Activated T-cell treated with anti-CD3 and anti-CD28 coated beads, Interleukin-2, amount 50 U/mL, for 48 hours (primary cell): ENCODE data around the gene THSD4.
"Not testable (repeated sequence)": the region's sequence is repeated elsewhere in the genome, so short reads cannot be mapped to it uniquely, and the experiment has no call there.

Experiments
- DNase-seq, 2 experiments: peaks; one replicate each; pipeline ENCODE4 v3.0.0-alpha.2; 2020

Gene THSD4

DNA sequence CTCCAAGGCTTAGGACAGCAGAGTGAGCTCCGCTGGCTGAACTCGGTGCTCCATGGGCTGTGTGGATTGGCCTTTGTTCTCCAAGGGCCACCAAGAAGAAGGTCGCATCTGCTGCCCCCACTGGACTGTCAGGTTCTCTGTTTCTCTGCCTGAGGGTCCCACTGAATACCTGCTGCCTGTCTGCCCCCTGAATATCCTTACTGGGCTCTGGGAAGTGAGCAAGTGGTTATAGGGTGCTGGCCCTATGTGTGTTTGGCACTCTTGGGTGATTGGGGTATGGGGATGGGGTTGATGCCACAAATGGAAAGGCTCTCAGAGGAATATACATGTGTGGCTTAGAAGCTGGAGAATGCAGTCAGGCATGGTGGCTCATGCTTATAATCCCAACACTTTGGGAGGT lies 82.3 kb downstream of the THSD4 start:
- DNase-seq: no peak

DNA sequence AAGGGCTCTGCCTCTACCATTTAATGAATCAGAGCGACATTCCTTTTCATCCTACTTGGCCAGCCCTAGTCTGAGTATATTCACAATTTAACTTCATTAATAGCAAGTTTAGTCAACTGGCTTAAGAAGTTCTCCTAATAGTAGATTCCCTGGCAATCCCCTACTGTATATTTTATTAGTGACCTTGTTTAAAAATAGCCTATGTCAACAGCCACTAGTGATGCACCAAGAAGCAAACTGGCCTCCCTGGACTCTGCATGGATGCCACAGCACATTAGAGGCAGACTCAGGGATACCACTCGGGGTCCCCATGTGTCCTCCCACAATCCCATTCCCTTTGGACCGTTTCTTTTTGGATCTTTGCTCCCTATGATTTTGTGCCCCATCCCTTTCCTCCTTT lies 83.6 kb downstream of the THSD4 start:
- DNase-seq: no peak

DNA sequence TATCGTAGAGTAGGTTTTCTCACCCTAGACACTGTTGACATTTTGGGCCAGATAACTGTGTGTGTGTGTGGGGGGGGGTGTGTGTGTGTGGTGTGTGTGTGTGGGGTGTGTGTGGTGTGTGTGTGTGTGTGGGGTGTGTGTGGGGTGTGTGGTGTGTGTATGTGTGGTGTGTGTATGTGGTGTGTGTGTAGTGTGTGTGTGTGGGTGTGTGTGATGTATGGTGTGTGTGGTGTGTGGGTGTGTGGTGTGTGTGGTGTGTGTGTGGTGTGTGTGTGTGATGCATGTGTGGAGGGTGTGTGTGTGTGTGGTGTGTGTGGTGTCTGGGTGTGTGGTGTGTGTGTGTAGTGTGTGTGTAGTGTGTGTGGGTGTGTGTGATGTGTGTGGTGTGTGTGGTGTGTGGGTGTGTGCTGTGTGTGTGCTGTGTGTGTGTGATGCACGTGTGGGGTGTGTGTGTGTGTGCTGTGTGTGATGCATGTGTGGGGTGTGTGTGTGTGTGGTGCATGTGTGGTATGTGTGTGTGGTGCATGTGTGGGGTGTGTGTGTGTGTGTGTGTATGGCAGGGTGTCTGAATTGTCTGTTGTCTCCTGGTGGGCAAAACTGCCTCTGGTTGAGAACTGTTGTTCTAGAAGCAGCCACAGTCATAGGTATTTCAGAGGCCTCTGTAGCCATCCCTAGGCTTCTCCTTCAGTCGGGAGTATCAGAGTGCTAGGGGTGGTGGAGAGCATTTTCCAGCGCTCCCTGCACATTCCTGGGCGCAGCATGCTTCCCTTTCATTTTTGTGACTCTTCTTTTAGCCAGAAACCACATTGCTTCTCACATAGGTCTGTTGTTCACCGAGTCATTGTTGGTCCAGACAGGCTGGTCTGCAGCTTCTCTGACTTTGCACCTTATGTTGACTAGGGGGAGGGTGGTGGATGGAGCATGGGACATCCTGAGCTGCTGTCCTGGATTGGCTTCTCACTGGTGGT lies 84.4 kb downstream of the THSD4 start:
- DNase-seq: no peak

DNA sequence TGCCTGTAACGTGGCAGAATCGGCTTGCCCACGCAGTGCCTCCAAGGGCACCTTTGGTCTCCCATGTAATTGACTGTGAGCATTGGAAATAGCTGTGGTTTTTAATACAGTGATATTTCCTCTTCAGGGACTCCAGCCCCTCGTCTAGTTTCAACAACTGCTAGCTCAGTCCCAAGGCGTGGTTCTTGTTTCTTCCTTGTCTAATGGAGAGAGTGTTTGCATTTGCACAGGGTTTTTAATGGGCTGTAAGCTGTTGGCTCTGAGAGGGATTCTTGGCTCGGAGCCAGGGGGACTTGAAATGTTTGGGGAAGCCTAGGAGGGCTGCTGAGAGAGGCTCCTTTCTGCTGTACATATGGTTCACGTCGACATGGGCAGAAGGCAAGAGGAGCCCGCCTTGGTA lies 86.2 kb downstream of the THSD4 start:
- no peak for DNase-seq

DNA sequence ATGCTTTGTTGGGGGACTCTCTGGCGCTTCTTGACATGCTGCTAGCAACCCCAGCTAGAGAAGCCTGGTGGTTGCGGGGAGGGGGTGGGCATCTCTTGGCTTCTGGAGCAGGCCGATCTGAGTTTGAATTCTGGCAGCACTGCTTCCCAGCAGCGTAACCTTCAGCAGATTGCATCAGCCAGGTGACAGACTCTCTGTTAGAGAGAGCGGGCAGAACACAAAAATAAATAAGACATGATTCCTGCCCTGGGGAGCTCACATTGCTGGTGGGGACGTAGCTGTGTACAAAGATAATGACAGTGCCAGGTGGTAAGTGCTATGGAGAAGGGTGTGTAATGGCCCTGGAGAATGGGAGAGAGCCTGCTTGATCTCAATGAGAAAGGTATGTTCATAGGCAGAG lies 87.4 kb downstream of the THSD4 start:
- DNase-seq: no peak

DNA sequence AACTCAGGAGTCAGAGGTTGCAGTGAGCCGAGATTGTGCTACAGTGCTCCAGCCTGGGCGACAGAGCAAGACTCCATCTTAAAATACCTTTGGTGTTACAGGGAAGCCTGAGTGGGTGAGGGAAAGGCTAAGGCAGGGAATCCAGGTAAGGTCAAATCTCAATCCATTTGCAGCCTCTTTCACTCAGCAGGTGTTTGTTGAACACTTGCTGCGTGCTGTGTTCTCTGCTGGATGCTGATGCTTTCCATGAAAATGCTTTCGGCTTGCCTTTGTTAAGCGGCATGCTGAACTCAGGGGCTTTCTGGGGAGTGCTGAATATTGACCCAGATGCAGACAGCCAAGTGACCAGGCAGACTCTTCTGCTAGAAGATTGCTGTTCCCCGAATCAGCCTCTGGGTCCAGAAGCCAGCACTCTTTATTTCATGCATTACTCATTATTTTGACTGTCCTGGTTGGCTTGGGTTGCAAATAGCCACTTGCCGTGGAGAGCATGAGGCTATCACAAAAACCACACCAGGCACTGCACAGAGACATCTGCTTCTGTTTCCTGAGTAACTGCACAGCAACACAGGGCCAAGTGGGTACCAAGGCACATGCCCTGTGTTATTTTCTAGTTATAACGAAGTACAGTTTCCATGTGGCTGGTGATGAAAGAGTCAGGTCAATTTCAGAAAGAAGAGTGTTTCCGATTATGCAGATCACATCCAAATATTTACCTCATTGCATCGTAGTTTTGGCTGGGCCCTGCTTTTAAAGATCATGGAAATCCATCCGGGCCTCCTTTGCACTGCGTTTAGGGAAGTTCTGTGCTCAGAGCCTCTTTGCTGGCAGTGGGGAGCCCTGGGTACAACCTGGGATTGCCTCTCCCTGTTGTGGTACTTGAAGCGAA lies 88.6 kb downstream of the THSD4 start:
- DNase-seq: no peak

DNA sequence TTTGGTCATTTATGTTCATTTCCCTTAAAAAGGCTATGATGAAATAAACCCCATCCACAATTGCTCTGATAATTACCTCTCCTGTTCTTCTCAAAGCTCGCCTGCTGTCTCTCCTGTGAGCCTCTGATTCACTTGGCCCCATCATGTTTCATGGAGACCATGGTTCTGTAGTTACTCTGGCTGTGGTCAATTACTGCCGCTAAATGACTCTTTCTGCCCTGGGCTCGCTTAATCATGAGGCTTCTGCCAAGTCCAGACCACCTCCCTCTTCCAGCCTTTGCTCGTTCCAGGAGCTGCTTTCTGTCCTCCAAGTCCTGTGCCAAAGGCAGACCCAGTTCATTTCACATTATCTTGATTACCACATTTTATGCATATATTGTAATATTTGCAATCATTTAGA lies 91.9 kb downstream of the THSD4 start:
- DNase-seq: no peak

DNA sequence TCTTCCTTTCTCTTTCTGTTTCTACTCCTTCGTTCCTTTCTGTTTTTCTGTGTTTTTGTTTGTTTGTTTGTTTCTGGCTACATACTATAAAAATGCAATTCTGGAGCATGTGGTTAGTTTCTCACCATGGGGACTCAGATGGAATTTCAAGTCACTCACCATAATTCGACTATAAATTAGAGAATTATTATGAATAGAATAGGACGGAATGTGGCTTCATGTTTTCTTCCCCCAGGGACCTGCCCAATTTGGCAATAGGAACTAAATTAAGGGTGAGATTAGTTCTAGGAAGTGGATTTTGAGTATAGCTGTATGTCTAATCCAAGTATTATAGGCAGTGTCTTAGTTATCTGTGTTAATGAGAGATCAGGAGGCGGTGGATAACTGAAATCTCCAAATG lies 96.9 kb downstream of the THSD4 start:
- no peak for DNase-seq

DNA sequence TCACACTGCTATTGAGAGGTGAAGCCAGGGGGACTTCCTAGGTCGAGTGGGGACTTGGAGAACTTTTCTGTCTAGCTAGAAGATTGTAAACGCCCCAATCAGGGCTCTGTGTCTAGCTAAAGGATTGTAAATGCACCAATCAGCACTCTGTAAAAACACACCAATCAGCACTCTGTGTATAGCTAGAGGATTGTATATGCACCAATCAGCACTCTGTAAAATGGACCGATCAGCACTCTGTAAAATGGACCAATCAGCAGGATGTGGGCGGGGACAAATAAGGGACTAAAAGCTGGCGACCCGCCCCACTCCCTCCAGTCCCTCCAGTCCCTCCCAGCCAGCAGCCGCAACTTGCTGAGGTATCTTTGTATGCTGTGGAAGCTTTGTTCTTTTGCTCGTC lies 98.7 kb downstream of the THSD4 start:
- not testable (repeated sequence) for DNase-seq

DNA sequence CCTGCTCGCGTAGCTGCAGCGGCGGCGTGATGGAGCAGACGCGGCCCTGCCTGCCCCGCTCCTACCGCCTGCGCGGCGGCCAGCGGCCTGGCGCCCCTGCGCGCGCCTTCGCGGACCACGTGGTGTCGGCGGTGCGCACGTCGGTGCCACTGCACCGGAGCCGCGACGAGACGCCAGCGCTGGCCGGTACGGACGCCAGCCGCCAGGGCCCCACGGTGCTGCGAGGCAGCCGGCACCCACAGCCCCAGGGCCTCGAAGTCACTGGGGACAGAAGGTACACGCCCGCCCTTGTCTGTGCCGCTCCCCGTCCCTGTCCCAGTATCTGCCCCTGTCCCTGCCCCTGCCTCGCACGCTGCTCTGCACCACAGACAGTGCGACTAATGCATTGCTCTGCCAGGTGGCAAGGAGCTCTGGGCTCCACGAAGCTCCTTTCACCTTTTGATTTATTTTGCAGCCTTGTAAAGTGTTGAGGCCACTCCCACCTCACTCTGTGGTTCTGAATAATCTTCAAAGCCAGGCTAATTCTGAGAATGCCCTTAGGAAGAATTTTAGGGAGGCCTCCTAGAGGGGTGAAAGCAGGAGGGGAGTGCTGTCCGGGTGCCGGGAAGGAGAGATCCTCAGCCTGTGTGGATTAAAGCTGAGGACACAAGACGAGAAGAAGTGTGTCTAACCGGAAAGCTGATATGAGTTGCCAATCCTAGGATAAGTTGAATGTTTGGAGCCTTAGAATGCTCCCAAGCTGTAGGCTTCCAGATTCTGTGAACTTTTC lies 100.0 kb downstream of the THSD4 start:
- DNase-seq: no peak

DNA sequence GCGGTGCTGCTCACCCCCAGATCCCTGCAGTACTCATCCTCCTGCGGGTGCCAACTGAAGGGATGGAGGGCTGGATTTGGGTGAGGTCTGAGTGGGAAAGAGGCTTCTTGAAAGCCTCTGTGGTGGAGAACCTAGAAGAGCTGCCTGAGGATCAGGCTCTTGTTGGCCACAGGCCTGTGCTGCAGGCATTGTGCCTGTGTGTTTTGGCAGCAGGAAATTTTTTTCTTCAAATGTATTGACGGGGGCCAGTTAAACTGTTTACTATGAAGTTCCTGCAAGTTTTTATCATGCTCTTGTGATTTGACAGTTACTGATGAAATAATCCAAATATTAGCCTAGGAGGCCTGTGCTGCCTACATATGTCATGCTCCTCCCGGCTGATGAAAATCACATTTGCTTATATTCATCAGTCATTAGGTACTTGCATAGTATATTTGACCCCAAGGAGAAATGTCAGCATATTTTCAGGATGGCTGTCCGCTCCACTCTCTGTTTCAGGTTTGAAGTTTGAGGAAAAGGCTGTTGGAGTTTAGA lies 103.1 kb downstream of the THSD4 start:
- no peak for DNase-seq

DNA sequence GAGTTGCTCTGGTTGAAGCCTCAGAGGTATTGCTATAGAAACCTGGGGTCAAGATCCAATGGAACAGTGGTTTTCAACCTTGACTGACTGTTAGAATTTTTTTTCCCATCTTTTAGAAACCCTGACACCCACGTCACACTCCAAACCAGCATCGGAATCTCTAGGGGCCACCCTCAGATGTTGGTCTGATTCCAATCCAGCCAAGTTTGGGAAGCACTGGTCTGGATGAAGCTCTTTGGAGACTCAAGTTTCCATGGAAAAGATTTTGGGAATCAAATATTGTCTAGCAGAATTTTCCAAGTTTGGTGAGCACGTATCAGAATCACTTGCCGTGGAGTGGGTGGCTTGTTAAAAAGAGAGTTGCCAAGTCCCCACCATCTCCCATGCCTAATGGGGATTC lies 103.8 kb downstream of the THSD4 start:
- DNase-seq: no peak

DNA sequence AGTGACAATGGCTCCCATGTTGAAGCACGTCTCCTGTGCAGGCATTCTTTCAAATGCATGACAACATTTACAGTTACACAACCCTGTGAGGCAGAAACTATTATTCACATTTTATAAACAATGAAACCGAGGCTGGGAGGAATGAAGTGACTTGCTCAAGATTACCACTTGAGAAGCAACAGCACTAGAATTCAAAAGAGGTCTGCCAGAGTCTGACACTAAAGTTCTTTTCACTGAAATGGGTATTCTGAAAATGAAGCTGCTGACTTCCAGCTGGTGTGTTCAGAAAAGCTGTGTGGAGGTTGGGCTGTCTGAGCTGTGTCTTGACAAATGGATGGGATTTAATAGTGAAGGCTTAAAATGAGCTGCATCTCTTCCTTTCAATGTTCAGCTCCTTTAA lies 104.4 kb downstream of the THSD4 start:
- no peak for DNase-seq

DNA sequence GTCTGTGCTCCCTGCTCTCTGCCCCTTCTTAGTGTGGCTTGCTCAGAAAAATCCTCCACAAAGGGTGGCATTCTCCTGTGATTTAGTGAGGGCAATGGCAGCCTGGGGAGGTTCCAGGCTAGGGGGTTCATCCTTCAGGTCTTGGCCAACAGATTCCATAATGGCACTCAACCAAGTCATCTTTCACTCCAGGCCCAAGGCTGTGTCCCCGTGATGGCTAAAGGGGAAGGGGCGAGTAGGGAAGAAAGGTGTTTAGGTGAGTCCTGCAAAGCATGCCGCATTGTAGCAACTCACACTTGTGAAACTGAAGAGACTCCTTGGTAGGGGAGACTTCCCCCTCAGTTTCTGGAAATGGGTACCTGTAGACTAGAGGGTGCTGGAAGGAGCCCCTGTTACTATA lies 105.6 kb downstream of the THSD4 start:
- no peak for DNase-seq

DNA sequence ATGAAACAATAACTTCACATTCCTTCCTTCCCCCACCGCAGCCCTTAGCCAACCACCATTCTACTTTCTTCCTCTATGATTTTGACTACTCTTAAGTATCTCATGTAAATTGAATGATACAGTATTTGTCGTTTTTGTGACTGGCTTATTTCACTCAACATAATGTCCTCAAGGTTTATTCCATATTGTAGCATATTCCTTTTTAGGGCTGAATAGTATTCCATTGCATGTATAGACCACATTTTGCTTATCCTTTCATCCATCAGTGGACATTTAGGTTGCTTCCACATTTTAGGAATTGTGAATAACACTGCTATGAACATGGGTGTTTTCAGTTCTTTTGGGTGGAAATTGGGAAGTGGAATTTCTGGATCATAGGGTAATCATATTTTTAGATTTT lies 106.1 kb downstream of the THSD4 start:
- DNase-seq: no peak

DNA sequence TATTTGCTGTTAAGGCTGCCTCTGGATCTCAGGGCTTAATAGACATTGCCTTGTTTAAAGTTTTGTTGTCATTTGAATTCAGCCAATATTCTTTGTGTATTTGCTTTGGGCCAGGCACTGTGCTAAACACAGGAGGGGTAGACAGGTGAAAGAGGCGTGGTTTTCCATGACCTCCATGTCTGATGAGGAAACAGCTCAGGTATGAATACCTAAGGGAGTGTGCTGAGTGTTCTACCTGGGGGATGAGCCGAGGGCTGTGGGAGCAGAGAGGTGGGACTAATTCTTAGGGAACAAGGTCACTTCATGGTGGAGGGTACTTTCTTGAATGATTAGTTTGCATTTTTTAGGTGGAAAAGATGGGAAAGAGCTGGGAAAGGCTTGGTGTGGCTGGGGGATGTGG lies 108.2 kb downstream of the THSD4 start:
- no peak for DNase-seq

DNA sequence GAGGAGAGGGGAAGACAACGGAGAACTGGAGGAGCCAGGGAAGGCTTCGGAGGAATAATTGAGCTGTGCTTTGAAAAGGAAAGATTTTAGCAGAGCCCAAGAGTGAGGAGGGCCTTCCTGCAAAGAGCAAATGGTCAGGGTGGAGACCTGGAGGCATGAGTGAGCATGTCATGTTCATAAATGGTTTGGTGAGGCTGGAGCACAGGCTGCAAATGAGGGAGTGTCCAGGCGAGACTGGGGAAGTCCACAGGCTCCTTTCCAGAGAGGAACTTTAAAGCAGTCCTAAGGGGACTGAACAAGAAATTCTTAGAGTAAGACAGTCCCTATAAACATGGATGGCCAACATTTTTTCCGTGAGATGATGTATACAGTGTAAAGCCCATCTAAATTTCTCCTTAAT lies 108.8 kb downstream of the THSD4 start:
- DNase-seq: no peak

DNA sequence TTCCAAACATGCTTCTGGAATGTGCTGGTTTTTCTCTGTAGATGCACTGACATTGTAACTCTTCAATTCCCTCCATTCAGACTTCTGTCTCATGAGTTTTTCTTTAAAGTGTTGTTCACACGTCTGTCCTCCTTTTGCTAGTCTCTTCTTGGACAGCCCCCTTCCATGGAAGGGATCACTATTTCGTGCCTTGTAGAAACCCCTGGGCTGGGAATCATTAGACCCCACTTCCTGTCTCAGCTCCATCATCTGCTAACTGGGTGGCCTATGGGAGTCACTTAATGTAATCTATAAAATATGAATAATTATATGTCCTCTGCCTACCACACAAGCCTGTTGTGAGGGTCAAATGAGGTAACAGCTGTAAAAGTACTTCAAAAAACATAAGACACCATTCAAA lies 110.6 kb downstream of the THSD4 start:
- no peak for DNase-seq

DNA sequence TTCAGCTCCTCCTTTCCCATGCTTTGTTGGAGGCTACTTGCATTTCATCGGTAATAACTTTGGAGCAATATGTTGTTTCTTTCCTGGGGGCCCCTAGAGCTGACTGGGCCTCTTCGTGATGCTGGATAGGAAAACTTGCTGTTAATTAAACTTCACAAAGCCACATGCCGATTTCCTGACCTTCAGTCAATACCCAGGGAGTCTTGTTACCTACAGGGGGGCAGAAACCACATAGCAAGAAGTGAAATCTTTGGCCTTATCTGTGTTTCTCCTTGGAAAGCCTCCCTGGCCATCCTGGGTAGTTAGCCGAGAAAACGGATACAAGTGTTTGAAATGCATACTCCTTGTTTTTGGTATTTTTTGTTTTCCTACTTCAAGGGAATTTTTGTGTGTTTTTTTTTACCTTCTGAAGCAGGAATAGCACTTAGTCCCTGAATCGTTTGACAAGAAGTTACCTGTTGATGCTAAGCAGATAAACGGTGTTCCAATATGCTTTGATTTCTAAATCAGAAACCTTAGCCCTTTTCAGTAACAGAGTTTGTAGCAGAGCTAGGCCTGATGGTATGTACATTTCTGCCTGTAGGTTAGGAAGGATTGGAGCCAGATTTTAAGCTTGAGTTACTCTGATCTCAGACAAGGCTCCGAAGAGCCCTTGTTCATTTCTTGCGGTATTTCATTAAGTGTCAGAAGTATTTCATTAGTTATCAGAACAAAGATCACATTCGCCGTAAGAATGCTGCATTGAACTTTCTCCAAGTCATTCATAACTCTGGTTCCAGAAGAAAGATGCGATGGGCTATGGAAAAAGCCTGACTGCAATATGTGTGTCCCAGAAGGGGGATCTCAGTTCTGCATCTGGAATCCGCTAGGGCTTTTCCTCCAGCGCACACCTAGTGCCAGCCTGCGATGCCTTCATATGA lies 111.5 kb downstream of the THSD4 start:
- no peak for DNase-seq

DNA sequence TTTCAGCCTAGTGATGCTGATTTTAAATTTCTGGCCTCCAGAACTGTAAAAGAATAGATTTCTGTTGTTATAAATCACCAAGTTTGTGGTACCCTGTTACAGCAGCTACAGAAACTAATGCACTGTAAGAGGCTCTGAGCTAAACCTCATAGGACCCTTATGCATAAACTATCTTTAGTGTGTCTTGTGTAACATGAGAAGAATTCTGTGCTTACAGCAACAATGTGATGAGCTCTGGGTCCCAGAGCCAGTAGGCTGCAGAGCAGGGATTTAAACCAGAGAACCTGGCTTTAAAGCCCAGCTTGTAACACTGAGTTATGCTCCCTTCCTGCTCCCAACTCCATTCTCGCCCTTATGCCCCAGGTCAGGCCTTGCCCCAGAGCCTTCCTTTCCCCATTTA lies 113.1 kb downstream of the THSD4 start:
- DNase-seq: no peak

DNA sequence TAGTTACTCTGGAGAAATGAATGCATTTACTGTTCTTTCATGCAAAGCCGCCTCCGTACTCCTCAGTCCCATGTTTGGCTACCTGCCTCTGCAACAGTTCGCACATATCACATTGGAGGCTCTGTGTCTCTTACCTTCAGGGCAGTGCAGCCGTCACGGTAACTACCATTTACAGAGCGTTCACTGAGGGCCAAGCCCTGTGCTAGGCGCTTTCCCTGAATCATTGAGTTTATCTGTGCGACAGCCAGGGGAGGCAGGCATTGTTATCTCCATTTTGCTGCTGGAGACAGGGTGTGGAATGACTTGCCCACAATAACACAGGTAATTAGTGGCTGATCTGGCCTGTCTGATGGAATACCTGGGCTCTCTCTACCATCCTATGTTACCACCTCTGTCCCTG lies 115.0 kb downstream of the THSD4 start:
- DNase-seq: no peak

DNA sequence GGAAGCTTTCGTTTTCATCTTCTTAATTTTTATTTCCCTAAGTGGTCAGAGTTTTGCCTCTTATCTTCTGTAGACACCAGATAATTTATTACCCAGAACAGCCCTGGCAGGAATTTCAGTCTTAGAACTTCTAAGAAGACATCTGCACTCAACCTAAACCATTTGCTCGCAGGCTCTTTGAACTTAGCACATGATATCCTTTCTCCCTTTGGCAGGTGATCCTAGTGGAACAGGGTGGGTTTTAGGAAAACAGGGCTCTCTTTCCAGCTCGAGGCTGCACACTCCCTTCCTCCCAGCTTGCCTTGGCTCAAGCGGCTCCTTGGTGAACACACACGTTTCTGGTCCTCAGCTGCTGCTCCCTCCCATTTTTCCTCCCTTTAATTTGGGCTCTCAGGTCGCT lies 116.5 kb downstream of the THSD4 start:
- DNase-seq: no peak
